ENCODE data around the gene METTL4.
"Not testable (repeated sequence)": the region's sequence is repeated elsewhere in the genome, so short reads cannot be mapped to it uniquely, and the experiment has no call there.

Gene METTL4

DNA sequence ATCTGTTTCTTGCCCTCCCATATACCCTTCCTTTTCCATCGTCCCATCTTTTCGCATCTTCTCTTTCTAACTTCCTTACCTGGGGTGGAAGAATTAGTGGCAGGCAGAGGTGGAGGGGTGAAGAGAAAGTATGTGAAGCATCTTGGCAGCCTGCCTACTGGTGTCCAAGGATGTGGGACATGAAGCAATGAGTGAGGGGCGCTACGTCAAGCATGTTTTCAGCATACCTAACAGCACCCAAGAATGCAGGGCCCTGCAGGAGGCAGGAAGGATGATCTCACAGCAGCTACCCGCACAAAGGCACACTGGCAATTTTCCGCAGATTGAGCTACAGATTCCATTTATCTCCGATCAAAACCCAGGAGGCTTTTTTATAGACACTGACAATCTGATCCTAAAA, 42.2 kb downstream of the METTL4 start:
- H3K4me2 ChIP-seq (ENCODE audit: low read depth, low read length), result no peak overlapping the region
- H4K20me1 ChIP-seq (ENCODE audit: insufficient read depth, low read length), result no peaks in the 10 kb centered on the region
- DNase-seq, result no peak
- H3K36me3 ChIP-seq (replicated peaks; ENCODE audit: insufficient read depth, low read length), result no peaks in the 10 kb centered on the region
- H3K4me3 ChIP-seq (ENCODE audit: low read length), result no peak overlapping the region
- no peak overlapping the region for H2AFZ ChIP-seq (ENCODE audit: low read length)
- H3K27me3 ChIP-seq (replicated peaks; ENCODE audit: insufficient read depth, low read length), result no peaks in the 10 kb centered on the region
- no peaks in the 10 kb centered on the region for H3F3A ChIP-seq (ENCODE audit: insufficient read depth, low read length)
- H3K9me3 ChIP-seq (replicated peaks; ENCODE audit: insufficient read depth, low read length), result no peaks in the 10 kb centered on the region
- H3K27ac ChIP-seq (ENCODE audit: low read length), result no peak overlapping the region
- no peaks in the 10 kb centered on the region for H3K79me2 ChIP-seq (ENCODE audit: low read length)
- TF ChIP-seq EZH2phosphoT487 (IDR thresholded peaks at IDR 0.05; ENCODE audit: low read length) (no peak), EZH2 (optimal IDR thresholded peaks at IDR 0.05; ENCODE audit: low read depth, low read length) (no peak)
- TF ChIP-seq, protein P1, sequence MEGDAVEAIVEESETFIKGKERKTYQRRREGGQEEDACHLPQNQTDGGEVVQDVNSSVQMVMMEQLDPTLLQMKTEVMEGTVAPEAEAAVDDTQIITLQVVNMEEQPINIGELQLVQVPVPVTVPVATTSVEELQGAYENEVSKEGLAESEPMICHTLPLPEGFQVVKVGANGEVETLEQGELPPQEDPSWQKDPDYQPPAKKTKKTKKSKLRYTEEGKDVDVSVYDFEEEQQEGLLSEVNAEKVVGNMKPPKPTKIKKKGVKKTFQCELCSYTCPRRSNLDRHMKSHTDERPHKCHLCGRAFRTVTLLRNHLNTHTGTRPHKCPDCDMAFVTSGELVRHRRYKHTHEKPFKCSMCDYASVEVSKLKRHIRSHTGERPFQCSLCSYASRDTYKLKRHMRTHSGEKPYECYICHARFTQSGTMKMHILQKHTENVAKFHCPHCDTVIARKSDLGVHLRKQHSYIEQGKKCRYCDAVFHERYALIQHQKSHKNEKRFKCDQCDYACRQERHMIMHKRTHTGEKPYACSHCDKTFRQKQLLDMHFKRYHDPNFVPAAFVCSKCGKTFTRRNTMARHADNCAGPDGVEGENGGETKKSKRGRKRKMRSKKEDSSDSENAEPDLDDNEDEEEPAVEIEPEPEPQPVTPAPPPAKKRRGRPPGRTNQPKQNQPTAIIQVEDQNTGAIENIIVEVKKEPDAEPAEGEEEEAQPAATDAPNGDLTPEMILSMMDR (IDR thresholded peaks at IDR 0.05; ENCODE audit: low read length), result no peak
- no peaks in the 10 kb centered on the region for H3K4me1 ChIP-seq (ENCODE audit: low read length)
- H3K9me2 ChIP-seq (replicated peaks; ENCODE audit: insufficient read depth, low read length), result no peaks in the 10 kb centered on the region
- H3K9ac ChIP-seq (ENCODE audit: low read length), result no peak overlapping the region

DNA sequence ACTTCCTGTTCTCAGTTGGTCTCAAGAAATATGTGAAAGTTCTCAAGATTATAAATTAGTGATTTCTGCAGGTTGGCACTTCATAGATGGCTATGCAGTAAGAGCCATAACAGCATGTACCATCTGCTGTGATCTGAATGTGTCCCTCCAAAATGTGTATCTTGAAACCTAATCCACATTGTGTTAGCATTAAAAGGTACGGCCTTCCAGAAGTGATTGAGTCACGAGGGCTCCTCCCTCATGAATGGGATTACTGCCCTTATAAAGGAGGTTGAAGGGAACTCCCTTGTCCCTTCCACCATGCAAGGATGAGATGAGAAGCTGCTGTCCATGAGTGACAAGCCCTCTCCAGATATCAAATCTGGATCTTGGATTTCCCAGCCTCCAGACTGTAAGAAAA, 45.0 kb downstream of the METTL4 start:
- DNase-seq, result no peak
- Histone ChIP-seq H3K4me2 (ENCODE audit: low read depth, low read length) (no peak overlapping the region), H3K27me3 (replicated peaks; ENCODE audit: insufficient read depth, low read length) (no peaks in the 10 kb centered on the region), H2AFZ (ENCODE audit: low read length) (no peak overlapping the region), H3K4me1 (ENCODE audit: low read length) (no peaks in the 10 kb centered on the region), H3F3A (ENCODE audit: insufficient read depth, low read length) (no peaks in the 10 kb centered on the region), H3K4me3 (ENCODE audit: low read length) (no peak overlapping the region), H3K79me2 (ENCODE audit: low read length) (no peaks in the 10 kb centered on the region), H3K9ac (ENCODE audit: low read length) (no peak overlapping the region), H3K27ac (ENCODE audit: low read length) (no peak overlapping the region), H3K9me2 (replicated peaks; ENCODE audit: insufficient read depth, low read length) (no peaks in the 10 kb centered on the region), H4K20me1 (ENCODE audit: insufficient read depth, low read length) (no peaks in the 10 kb centered on the region), H3K36me3 (replicated peaks; ENCODE audit: insufficient read depth, low read length) (no peaks in the 10 kb centered on the region), H3K9me3 (replicated peaks; ENCODE audit: insufficient read depth, low read length) (no peaks in the 10 kb centered on the region)
- TF ChIP-seq EZH2 (optimal IDR thresholded peaks at IDR 0.05; ENCODE audit: low read depth, low read length) (no peak), EZH2phosphoT487 (IDR thresholded peaks at IDR 0.05; ENCODE audit: low read length) (no peak)
- TF ChIP-seq, protein P1 (IDR thresholded peaks at IDR 0.05; ENCODE audit: low read length), result no peak

DNA sequence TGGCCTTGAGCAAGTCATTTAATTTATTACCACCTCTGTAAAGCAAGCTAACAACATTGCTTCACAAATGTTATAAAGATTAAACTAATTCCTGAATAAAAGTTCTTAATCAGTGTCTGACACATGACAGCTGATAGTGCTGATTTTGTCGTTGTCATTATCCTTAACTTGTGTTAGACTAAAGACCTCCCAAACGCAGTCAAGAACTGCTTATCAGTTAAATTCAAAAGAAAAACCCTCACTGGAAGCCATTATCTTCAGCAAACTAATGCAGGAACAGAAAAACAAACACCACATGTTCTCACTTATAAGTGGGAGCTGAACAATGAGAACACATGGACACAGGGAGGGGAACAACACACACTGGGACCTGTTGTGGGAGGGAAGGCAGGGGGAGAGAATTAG, 46.5 kb downstream of the METTL4 start:
- H3K9me2 ChIP-seq (replicated peaks; ENCODE audit: insufficient read depth, low read length); H2AFZ ChIP-seq (ENCODE audit: low read length); H3K9me3 ChIP-seq (replicated peaks; ENCODE audit: insufficient read depth, low read length); H3K9ac ChIP-seq (ENCODE audit: low read length); H3K79me2 ChIP-seq (ENCODE audit: low read length); DNase-seq; H4K20me1 ChIP-seq (ENCODE audit: insufficient read depth, low read length); H3F3A ChIP-seq (ENCODE audit: insufficient read depth, low read length); H3K4me3 ChIP-seq (ENCODE audit: low read length); H3K27ac ChIP-seq (ENCODE audit: low read length); H3K4me1 ChIP-seq (ENCODE audit: low read length); H3K27me3 ChIP-seq (replicated peaks; ENCODE audit: insufficient read depth, low read length); H3K4me2 ChIP-seq (ENCODE audit: low read depth, low read length); H3K36me3 ChIP-seq (replicated peaks; ENCODE audit: insufficient read depth, low read length): not testable (repeated sequence)

DNA sequence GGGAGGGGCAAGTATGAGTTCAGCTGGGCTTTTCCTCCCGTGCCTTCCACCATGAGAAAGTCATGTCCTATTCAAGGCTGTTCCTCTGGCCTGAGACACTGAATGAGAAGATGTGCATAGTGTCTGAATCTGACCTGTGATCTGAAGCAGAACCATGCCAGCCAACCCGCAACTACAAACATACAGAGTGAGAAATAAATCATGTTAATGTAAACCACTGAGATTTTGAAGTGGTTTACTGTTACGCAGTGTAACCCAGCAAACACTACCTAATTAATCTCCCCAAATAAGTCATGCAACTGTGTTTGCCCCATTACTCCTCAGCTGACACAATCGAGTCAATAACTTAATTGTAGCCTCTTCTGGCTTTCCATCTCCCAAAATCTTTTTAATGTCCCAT, 49.2 kb downstream of the METTL4 start:
- H3K4me2 ChIP-seq (ENCODE audit: low read depth, low read length), result no peak overlapping the region
- TF ChIP-seq EZH2 (optimal IDR thresholded peaks at IDR 0.05; ENCODE audit: low read depth, low read length), result no peak
- TF ChIP-seq EZH2phosphoT487 (IDR thresholded peaks at IDR 0.05; ENCODE audit: low read length), result no peak
- TF ChIP-seq, protein P1 (IDR thresholded peaks at IDR 0.05; ENCODE audit: low read length), result no peak

More for the DNA sequence above, 49.2 kb downstream of the METTL4 start:
- Histone ChIP-seq H3F3A (ENCODE audit: insufficient read depth, low read length) (no peaks in the 10 kb centered on the region), H3K27ac (ENCODE audit: low read length) (no peak overlapping the region), H3K79me2 (ENCODE audit: low read length) (no peaks in the 10 kb centered on the region), H4K20me1 (ENCODE audit: insufficient read depth, low read length) (no peaks in the 10 kb centered on the region), H3K4me1 (ENCODE audit: low read length) (no peaks in the 10 kb centered on the region), H3K9me3 (replicated peaks; ENCODE audit: insufficient read depth, low read length) (no peaks in the 10 kb centered on the region), H3K9me2 (replicated peaks; ENCODE audit: insufficient read depth, low read length) (no peaks in the 10 kb centered on the region), H3K36me3 (replicated peaks; ENCODE audit: insufficient read depth, low read length) (no peaks in the 10 kb centered on the region), H2AFZ (ENCODE audit: low read length) (no peak overlapping the region), H3K9ac (ENCODE audit: low read length) (no peak overlapping the region), H3K27me3 (replicated peaks; ENCODE audit: insufficient read depth, low read length) (no peaks in the 10 kb centered on the region), H3K4me3 (ENCODE audit: low read length) (no peak overlapping the region)
- no peak for DNase-seq
